Stimulated activated CD8-positive, alpha-beta memory T cell treated with anti-CD3 and anti-CD28 coated beads, Interleukin-7, amount 100 ng/mL, for 1 hour (primary cell): ENCODE data around the gene TAF15.

Experiments used
- DNase-seq, 2 donors: peaks; one replicate each; pipeline ENCODE4 v3.0.0-alpha.2; 2020; ENCODE audit warnings: low read depth in 2 of 2

TAF15 gene

DNA sequence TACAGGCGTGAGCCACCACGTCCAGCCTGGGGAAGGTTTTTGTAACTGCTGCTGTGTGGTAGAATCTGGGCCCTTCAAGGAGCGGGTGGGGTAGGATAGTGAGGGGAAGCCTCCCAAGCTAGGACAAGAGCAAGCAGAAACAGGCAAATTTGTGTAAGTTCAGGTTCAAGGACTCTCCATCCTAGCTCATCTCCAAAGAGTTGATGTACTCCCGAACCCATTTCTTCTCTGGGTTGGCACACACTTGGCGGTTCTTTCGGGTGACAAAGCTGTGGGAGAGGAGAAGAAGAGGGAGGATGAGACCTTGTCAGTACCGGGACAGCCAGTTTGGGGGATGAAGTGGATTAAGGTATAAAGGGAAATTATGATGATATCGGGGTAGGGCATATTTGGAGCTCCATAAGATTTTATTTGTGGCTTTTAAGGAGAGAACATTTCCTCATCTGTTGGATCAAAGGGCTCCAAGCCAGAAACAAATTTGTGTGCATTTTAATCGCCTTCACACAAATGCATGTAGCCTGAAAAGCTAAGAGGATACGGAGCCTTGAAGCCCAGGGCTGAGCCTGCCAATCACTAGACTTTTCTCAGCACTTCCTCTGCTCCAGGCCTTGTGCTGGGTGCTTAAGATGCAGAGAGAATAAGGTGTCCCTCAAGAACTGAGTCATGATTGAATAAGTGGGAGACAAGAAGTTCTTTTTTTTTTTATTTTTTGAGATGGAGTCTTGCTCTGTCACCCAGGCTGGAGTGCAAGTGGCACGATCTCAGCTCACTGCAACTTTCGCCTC lies 63.1 kb downstream of the TAF15 start:
- DNase-seq = no peak

GRCh38 chr17:35875072-35875799 lies 66.0 kb downstream of the TAF15 start:
- DNase-seq = no peak

- no peak for DNase-seq
Observed at GRCh38 chr17:35875800-35876139, 66.5 kb downstream of the TAF15 start.

DNA sequence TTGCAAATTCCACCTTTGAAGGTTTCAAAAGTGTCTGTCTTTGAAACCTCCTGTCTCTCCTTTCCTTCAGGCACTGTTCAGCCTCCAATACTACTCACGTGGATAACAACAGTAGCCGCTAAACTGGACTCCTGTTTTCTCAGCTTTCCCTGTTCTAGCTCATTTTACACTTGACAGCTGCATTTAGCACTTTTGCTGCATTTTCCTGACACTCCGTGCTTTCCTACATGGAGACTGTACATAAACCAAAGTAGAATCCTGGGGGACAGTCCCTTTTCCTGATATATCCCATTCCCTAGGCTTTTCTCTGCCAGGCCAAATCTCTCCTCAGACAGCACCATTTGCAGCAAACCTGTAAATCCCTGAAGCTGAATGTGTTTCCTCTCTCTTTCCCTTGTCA lies 67.2 kb downstream of the TAF15 start:
- DNase-seq = no peak

DNA sequence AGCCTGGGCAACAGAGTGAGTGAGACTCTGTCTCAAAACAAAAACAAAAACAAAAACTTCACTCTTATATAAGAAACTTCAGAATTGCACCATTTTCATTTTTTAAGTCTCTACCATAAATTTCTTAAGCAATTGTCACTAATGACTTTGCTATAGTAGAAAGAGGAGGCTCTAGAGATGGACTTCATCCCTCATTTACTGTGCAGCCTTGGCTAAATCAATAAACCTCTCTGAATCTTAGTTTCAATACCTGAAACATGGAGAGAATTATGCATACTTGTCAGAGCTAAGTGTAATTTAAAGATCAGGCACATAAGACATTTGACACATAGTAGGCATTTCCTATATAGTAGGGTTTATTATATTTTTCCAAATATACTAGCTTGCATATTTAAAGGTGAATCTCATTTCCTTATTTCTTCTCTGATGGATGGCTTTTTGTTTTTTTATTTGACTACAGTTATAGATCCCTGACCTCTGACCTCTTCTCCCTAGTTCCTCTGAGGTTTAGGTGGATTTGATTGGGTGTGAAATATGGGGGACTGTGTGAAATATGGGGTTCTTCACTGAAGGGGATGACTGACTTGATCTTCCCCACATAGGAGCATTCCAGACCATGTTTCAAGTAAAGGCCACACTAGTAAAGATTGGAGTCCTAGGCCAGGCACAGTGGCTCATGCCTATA lies 68.2 kb downstream of the TAF15 start:
- DNase-seq = no peak

DNA sequence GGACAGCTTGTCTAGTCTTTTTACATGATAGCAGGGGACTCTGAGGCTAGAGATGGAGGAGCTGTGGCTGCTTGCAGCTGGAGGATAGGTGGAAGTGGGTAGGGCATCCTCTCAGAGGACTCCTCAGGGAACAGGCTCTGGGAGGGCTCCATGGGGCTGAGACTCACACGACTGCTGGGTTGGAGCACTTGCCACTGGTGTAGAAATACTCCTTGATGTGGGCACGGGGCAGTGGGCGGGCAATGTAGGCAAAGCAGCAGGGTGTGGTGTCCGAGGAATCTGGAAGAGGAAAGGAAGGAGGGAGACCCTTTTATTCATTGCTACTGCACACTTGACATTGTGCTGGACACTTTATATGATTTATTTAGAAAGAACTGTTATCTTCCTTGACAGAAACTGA lies 69.1 kb downstream of the TAF15 start:
- no peak for DNase-seq

DNA sequence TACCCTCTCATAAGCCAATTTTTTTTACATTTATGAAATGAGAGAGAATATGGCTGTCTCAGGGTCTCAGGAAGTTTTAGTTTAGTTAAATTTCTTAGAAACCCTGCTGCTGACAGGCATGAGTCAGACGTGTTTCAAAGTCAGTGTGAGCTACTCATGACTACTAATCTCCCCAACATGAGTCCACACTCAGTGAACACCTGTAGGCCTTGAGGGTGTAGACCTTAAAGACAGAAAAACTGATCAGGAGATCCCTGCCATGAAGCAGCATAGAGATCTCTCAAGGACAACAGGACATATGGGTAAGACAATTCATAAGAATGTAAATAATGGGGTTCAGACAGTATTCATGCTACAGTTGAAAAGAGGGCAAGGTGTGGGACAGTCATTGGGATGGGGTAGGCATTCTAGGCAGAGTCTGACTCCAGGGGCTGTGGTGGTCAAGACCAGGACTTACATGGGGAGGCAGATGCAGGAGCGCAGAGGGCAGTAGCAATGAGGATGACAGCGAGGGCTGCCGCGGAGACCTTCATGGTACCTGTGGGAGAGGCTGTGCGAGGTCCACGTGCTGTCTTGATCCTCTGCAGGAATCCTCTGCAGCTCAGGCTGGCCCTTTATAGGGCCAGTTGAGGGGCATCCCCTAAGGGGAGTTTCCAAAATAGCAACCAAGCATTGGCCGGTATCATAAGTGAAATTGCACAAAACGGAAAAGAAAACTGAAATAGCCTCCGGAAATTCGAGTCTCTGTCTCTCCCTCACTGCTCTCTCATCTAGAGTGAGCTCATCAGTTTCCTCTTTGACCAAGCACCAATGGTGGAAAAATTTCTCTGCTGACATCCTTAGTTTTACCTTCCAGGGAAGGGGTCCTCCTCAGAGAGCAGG lies 70.7 kb downstream of the TAF15 start, which contains the start of gene CCL5:
CCL5 (minus strand) TSS at position 588 of the 882 bp plus-strand sequence.
- peak in 1 of 2 donors; percentile 51 for DNase-seq

DNA sequence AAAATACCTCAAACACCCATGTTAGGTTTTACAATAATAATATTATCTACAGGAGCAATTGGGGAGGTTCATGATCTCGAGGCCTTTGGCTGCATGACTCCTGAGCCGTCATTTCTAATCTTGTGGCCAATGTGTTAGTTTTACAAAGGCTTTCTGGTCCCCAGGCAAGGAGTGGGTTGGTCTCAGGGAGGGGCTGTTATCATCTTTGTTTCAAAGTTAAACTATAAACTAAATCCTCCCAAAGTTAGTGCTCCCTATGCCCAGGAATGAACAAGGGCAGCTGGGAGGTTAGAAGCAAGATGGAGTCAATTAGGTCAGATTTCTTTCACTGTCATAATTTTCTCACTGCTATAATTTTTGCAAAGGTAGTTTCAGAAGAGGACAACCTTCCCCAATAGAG lies 80.0 kb downstream of the TAF15 start:
- no peak for DNase-seq

DNA sequence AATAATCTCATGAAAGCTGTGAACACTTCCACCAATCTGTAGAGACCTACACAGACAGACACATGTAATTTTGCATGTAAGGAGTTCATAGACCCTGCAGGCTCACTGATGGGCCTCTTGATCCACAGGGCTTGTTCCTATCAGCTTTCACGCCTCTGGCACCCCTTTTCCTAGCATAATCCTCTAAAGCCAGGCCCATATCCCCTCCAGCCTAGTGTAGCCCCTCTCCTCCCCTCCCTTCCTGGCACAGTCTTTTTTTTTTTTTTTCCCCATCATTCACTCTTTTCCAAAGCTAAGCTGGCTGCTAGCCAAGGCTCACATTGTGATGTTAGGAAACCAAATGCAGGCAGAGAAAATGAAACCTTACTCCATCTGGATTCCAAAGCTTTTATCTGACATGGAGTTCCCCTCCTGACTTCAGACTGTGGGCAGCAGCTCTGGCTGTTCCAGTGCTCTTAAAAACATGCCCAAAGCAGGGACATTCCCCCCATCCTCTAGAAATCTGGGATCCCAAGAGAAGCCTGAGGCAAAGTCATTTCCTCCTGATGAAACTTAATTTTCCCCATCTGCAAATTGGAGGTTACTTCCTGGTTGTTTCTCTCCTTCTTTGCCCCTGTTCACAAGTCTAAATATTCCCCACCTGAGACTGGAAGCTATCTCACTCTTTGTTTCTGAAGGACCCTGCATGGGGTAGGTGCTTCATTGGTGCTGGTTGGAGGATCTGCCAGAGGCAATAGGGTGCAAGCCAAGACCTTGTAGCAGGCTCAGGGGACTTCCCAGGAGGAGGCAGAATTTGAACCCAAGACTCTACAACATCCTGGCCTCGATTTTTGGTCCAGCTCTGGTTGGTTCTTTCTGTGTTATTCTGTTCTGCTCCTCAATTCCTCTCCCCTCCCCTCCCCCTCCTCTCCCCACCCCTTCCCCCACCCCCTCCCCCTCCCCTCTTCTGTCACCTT lies 80.8 kb downstream of the TAF15 start:
- no peak for DNase-seq

DNA sequence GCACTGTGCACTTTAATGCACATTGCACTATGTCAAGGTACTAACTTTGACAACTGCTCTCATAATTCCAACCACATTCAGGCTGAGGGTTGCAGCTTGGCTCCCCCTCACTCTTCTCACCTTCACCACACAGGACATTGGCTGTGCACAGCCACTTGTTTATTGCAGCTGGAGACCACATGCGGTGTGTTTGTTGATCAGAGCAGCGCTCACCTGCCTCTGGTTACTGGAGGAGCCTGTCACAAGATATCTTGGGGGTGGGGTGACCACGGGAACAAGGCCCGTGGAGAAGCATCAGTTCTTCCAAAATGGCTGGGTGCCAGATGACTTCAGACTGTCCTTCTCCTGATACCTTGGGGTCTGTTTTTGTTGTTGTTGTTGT lies 81.5 kb downstream of the TAF15 start:
- no peak for DNase-seq

- no peak for DNase-seq
Observed at GRCh38 chr17:35891269-35891668, 82.0 kb downstream of the TAF15 start.

- DNase-seq = no peak
Observed at GRCh38 chr17:35892091-35893035, 83.1 kb downstream of the TAF15 start.

DNA sequence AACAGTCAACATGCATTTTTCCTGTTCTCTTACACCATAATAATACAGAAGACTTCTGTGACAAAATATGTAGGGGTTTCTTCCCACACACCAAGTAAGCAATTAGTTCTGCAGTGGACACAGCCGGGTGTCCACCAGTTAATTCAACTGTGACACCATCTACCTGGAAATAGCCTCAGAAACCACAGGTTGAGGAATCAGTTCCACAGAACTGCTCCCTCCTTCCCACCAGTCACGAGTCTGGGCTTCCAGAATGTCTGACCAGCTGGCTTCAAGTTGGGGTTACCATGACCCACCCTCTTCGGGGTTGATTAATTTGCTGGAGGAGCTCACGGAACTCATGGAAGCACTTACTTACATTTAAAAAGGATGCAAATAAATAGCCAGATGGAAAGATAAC lies 84.5 kb downstream of the TAF15 start:
- no peak for DNase-seq

DNA sequence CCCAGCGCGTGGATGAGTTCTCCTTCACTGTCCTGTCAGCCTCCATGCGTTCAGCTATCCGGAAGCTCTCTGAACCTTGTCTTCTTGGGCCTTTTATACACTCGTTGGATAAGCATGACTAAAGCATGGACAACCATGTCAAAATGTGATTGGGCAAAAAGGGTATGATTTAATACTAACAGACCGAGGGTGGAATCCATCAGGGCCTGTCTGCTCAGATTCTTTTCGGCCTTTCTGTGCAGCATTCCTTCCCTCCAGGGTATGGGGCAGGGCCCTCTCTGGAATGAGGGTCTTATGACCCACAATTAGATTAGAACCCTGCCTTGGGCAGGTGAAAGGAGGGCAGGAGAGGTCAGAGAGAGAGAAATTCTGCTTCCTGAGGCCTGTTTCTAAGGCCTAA lies 84.9 kb downstream of the TAF15 start:
- no peak for DNase-seq

DNA sequence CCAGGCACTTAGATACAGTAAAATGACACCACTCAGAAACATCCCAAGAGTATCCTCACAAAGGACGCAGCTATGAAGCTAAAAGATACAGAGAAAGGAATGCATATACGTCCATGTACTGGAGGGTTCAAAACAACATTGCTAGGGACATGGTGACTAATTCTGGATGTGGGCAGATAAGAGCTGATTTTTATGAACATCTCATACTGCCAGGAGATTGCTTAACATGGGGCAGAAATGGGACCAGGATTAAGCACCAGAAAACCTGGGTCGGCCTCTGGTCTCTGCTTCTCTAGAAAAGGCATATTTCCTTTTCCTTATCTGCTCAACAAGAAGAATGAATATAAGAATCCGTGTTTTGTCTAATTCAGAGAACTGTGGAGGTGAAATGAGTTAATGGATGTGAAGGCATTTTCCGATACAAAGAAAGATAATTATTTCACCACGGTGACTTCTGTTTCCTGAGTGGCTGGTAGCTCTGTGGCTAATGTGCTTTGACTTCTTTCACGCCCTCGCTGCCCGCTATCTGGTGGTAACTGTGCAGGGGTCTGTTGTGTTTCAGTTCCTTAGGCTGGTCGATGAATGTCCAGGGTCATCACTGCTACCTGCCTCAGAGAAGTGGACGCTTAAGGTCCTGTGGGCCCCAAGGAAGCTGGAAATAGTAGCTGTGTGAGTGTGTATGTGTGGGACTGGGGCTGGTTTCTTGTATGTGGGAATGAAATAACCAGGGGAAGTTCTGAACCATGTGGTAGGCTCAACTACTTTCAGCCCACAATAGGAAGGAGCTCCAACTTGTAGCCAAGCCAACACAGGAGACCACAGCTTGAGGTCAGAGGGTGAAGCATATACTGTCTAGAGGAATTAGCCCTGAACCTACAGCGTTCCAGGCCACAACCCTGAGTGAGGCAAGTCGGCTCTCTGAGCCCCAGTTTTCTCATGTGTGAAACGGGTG lies 86.6 kb downstream of the TAF15 start:
- DNase-seq = no peak
